ENCODE results near the gene GCGR.

Gene GCGR

GRCh38 chr17:81846743-81847689, 43.1 kb downstream of the GCGR start:
- DNase-seq: no peak

GRCh38 chr17:81849457-81849856, 45.5 kb downstream of the GCGR start:
- DNase-seq: no peak

- no peak for DNase-seq
Observed at GRCh38 chr17:81851423-81851822, 47.5 kb downstream of the GCGR start.

- DNase-seq: no peak
Observed at GRCh38 chr17:81852237-81852636, 48.3 kb downstream of the GCGR start.

GRCh38 chr17:81854974-81855774, 51.2 kb downstream of the GCGR start:
- no peak for DNase-seq

GRCh38 chr17:81858170-81858966, 54.4 kb downstream of the GCGR start:
- DNase-seq: no peak

- DNase-seq: no peak
Observed at GRCh38 chr17:81858967-81859905, 55.3 kb downstream of the GCGR start.

GRCh38 chr17:81859906-81860755, 56.2 kb downstream of the GCGR start, which contains the start of gene P4HB:
TSS of gene P4HB (minus strand) at chr17:81860535. CDS start at chr17:81860471, 64 bp downstream.
- DNase-seq: peak in 5 of 51 donors; percentile 99 to 100 (median 100)

GRCh38 chr17:81860756-81861568, 57.0 kb downstream of the GCGR start:
- peak; percentile 90 to 100 (median 99) for DNase-seq

GRCh38 chr17:81863123-81863675, 59.2 kb downstream of the GCGR start:
- no peak for DNase-seq

All from hypothalamus (tissue), 51 donors.